ENCODE data around the gene VPS45.
"Not testable (repeated sequence)": the region's sequence is repeated elsewhere in the genome, so short reads cannot be mapped to it uniquely, and the experiment has no call there.

Gene VPS45

GRCh38 chr1:150160964-150161621, 93.5 kb downstream of the VPS45 start:
- no peak for DNase-seq (ENCODE audit: low read depth, low spot score)

- no peak for DNase-seq (ENCODE audit: low read depth, low spot score)
These were observed 94.4 kb downstream of the VPS45 start for GRCh38 chr1:150161747-150162581.

- no peak for DNase-seq (ENCODE audit: low read depth, low spot score)
These were observed 94.9 kb downstream of the VPS45 start for GRCh38 chr1:150162582-150162861.

GRCh38 chr1:150162862-150163706, 95.5 kb downstream of the VPS45 start:
- DNase-seq (ENCODE audit: low read depth, low spot score), result no peak

GRCh38 chr1:150164224-150164623, 96.6 kb downstream of the VPS45 start:
- DNase-seq (ENCODE audit: low read depth, low spot score), result no peak

- DNase-seq (ENCODE audit: low read depth, low spot score), result no peak
These were observed 97.2 kb downstream of the VPS45 start for GRCh38 chr1:150164779-150165178.

GRCh38 chr1:150165622-150166612, 98.3 kb downstream of the VPS45 start:
- no peak for DNase-seq (ENCODE audit: low read depth, low spot score)

GRCh38 chr1:150168960-150169601, 101.5 kb downstream of the VPS45 start:
- DNase-seq (ENCODE audit: low read depth, low spot score), result no peak

- DNase-seq (ENCODE audit: low read depth, low spot score), result no peak
These were observed 104.2 kb downstream of the VPS45 start for GRCh38 chr1:150171801-150172200.

- no peak for DNase-seq (ENCODE audit: low read depth, low spot score)
These were observed 105.6 kb downstream of the VPS45 start for GRCh38 chr1:150173141-150173585.

- DNase-seq (ENCODE audit: low read depth, low spot score), result no peak
These were observed 109.0 kb downstream of the VPS45 start for GRCh38 chr1:150176593-150176992.

GRCh38 chr1:150178548-150178947, 111.0 kb downstream of the VPS45 start:
- no peak for DNase-seq (ENCODE audit: low read depth, low spot score)

- DNase-seq (ENCODE audit: low read depth, low spot score), result no peak
These were observed 112.3 kb downstream of the VPS45 start for GRCh38 chr1:150179867-150180266.

- no peak for DNase-seq (ENCODE audit: low read depth, low spot score)
These were observed 112.9 kb downstream of the VPS45 start for GRCh38 chr1:150180474-150180873.

GRCh38 chr1:150182247-150182646, 114.7 kb downstream of the VPS45 start:
- no peak for DNase-seq (ENCODE audit: low read depth, low spot score)

- no peak for DNase-seq (ENCODE audit: low read depth, low spot score)
These were observed 115.5 kb downstream of the VPS45 start for GRCh38 chr1:150183061-150183460.

- no peak for DNase-seq (ENCODE audit: low read depth, low spot score)
These were observed 117.9 kb downstream of the VPS45 start for GRCh38 chr1:150185481-150185880.

GRCh38 chr1:150186438-150186788, 118.8 kb downstream of the VPS45 start:
- not testable (repeated sequence) for DNase-seq (ENCODE audit: low read depth, low spot score)

- no peak for DNase-seq (ENCODE audit: low read depth, low spot score)
These were observed 119.4 kb downstream of the VPS45 start for GRCh38 chr1:150186789-150187559.

- DNase-seq (ENCODE audit: low read depth, low spot score), result no peak
These were observed 120.0 kb downstream of the VPS45 start for GRCh38 chr1:150187560-150187931.
